Left ventricle myocardium inferior (tissue), 1 donor: ENCODE results near the gene SPINDOC. TPM values are rescaled to one million over a fixed set of nuclear protein-coding genes. Genes with fewer than 3 reads are reported as not detected.

Experiments used
- DNase-seq: peaks from one replicate; pipeline ENCODE4 v3.0.0-alpha.2; 2020
- H3K27ac ChIP-seq: fragments of 200-600 bp; replicated peaks from 2 replicates; pipeline ENCODE4 v1.8.0; 2021
- H3K27me3 ChIP-seq: fragments of 200-600 bp; 2 replicates; pipeline ENCODE4 v1.8.0; 2021; ENCODE audit warnings: low read depth
- H3K36me3 ChIP-seq: fragments of 200-600 bp; 2 replicates; pipeline ENCODE4 v1.8.0; 2021
- H3K4me1 ChIP-seq: fragments of 200-600 bp; 2 replicates; pipeline ENCODE4 v1.8.0; 2021
- H3K4me3 ChIP-seq: fragments of 200-600 bp; 2 replicates; pipeline ENCODE4 v1.8.0; 2021; ENCODE audit warnings: mild to moderate bottlenecking, moderate library complexity
- H3K9me3 ChIP-seq: fragments of 200-600 bp; replicated peaks from 2 replicates; pipeline ENCODE4 v1.8.0; 2021
- intact Hi-C: fragments of 100-400 bp; cut with micrococcal nuclease; formaldehyde crosslinking; loops from one replicate; pipeline ENCODE4 v1.11.0; 2022
- long read RNA-seq: library from polyadenylated mRNA; unstranded; transcript quantifications from one replicate; pipeline ENCODE4 v2.0.0, GENCODE V29; 2021
- total RNA-seq: library from RNA; stranded (reverse); fragmentation: NEBNext Ultra II Directional; extraction: Animal tissue kit (Norgen Biotek cat#: 25700); gene quantifications from one replicate; pipeline ENCODE4 v1.2.1, GENCODE V29; 2021
- TF ChIP-seq, protein P1 (sequence below): fragments of 200-600 bp; IDR thresholded peaks from 2 replicates; pipeline ENCODE4 v1.8.0; 2021; ENCODE audit warnings: antibody characterized with exemption, mild to moderate bottlenecking, borderline replicate concordance
- donor health status: DM: no; HTN: yes; CAD: no; lungs with severe emphysema.

Gene SPINDOC, protein sequence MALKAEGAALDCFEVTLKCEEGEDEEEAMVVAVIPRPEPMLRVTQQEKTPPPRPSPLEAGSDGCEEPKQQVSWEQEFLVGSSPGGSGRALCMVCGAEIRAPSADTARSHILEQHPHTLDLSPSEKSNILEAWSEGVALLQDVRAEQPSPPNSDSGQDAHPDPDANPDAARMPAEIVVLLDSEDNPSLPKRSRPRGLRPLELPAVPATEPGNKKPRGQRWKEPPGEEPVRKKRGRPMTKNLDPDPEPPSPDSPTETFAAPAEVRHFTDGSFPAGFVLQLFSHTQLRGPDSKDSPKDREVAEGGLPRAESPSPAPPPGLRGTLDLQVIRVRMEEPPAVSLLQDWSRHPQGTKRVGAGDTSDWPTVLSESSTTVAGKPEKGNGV
- total RNA-seq, result 14.0 TPM
- long read RNA-seq, transcript SPINDOC-201 (6 exons, 2,024 nt), result major isoform, 8 of 13 reads
- long read RNA-seq, partial matches to known transcripts, result 2 of 13 reads
- long read RNA-seq, other reads (novel, unspliced or antisense), result 3 of 13 reads

DNA sequence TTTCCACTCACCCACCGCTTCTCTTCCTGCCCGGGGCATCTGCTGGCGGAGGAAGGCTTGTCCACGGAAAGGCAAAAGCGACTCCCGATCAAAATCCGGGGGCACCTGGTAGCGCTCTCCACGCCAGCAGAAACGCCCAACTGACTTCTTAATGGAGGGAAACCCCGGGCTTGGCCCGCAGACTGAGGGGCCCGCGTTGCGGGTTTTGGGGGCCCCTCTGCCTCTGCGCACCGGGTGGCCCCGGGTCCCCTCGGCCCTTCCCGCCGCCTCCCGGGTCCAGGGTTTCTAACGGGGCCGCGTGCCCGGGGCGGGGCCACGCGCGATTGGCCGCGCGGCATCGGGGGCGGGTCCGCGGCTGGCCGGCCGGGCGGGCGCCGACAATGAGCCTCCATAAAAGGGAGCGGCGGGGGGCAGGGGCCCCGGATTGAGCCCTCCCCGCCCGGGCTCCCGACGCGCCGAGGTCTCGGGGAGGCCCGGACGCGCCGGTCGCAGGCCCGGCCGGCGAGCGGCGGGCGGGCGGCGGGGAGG lies at the start of gene SPINDOC:
Gene SPINDOC (plus strand): TSS at position 422 of the 528 bp plus-strand sequence. CDS start 231 bp downstream, outside the sequence.
- peaks cover 33% of the 10 kb centered on the region for H3K4me1 ChIP-seq
- peak within 1 kb of the TSS; percentile 77 for H3K27ac ChIP-seq
- no peaks in the 10 kb centered on the region for H3K27me3 ChIP-seq
- H3K9me3 ChIP-seq, result no peaks in the 10 kb centered on the region
- TF ChIP-seq, protein P1, sequence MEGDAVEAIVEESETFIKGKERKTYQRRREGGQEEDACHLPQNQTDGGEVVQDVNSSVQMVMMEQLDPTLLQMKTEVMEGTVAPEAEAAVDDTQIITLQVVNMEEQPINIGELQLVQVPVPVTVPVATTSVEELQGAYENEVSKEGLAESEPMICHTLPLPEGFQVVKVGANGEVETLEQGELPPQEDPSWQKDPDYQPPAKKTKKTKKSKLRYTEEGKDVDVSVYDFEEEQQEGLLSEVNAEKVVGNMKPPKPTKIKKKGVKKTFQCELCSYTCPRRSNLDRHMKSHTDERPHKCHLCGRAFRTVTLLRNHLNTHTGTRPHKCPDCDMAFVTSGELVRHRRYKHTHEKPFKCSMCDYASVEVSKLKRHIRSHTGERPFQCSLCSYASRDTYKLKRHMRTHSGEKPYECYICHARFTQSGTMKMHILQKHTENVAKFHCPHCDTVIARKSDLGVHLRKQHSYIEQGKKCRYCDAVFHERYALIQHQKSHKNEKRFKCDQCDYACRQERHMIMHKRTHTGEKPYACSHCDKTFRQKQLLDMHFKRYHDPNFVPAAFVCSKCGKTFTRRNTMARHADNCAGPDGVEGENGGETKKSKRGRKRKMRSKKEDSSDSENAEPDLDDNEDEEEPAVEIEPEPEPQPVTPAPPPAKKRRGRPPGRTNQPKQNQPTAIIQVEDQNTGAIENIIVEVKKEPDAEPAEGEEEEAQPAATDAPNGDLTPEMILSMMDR, result no peak
- intact Hi-C loops, result no loop called here
- H3K4me3 ChIP-seq, result peak within 1 kb of the TSS; percentile 82
- DNase-seq, result peak; percentile 83
- peaks cover 10% of the 10 kb centered on the region for H3K36me3 ChIP-seq

DNA sequence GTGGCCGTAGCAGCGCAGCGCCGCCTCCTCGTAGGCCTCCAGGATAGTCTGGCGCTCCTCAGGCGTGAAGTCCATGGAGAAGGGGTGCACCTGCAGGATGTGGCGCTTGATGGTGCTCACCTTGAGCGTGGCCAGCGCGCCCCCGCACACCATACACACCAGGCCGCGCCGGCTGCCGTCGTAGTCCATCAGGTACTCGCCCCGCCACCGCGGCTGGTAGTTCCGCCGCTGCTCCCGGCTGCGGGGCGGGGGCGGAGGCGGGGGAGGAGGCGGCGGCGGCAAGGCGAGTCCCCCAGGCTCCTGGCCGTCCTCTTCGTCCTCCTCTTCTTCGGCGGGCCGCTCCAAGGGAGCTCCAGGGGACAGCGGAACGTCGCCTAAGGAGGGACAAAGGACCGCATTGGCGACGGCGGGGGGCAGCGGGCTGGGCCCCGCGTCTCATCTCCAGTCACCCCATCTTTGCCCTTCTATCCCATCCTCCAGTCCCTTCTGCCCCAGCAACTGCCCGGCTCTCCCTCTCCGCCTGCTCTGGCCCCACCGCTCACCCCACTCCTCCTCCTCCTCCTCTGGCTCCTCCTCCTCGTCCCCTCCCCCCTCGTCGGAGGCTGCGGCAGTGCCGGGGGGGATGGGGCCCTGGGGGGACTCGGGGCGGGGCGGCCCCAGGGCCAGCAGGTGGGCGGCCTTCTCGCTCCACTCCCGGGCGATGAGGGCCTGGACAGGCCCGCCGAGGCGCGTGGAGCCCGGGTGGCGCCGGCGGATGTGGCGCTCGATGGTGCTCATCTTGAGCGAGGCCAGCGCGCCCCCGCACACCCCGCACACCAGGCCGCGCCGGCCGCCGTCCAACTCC lies 49.5 kb upstream of the SPINDOC start:
- peaks cover 3% of the 10 kb centered on the region for H3K36me3 ChIP-seq
- peak overlapping the region; percentile 66 for H3K4me3 ChIP-seq
- no peaks in the 10 kb centered on the region for H3K27me3 ChIP-seq
- H3K4me1 ChIP-seq, result peaks cover 60% of the 10 kb centered on the region
- peak; percentile 33 for DNase-seq
- H3K27ac ChIP-seq, result peak overlapping the region; percentile 71
- TF ChIP-seq, protein P1, result no peak
- intact Hi-C loops, result no loop called here
- H3K9me3 ChIP-seq, result no peaks in the 10 kb centered on the region

DNA sequence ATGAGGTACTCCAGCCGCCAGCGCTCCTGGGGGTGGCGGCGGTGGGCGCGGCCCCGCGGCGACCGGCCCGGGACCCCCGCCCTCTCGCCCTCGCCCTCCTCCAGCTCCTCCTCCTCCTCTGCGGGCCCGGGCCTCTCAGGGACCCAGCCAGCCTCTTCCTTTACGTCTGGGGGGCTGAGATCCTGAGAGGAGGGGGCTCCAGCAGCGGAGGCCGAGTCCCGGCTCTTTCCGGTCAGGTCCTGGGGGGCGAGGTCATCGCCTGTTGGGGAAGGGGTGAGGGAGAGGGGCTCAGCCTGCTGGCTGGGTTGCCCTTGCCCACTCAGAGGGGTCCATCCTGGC lies 48.9 kb upstream of the SPINDOC start:
- Histone ChIP-seq H3K9me3 (no peaks in the 10 kb centered on the region), H3K27me3 (no peaks in the 10 kb centered on the region), H3K36me3 (no peaks in the 10 kb centered on the region), H3K27ac (peak overlapping the region; percentile 16), H3K4me1 (peaks cover 66% of the 10 kb centered on the region), H3K4me3 (peak overlapping the region; percentile 66)
- no peak for DNase-seq
- intact Hi-C loops, result no loop called here
- TF ChIP-seq, protein P1, result no peak

DNA sequence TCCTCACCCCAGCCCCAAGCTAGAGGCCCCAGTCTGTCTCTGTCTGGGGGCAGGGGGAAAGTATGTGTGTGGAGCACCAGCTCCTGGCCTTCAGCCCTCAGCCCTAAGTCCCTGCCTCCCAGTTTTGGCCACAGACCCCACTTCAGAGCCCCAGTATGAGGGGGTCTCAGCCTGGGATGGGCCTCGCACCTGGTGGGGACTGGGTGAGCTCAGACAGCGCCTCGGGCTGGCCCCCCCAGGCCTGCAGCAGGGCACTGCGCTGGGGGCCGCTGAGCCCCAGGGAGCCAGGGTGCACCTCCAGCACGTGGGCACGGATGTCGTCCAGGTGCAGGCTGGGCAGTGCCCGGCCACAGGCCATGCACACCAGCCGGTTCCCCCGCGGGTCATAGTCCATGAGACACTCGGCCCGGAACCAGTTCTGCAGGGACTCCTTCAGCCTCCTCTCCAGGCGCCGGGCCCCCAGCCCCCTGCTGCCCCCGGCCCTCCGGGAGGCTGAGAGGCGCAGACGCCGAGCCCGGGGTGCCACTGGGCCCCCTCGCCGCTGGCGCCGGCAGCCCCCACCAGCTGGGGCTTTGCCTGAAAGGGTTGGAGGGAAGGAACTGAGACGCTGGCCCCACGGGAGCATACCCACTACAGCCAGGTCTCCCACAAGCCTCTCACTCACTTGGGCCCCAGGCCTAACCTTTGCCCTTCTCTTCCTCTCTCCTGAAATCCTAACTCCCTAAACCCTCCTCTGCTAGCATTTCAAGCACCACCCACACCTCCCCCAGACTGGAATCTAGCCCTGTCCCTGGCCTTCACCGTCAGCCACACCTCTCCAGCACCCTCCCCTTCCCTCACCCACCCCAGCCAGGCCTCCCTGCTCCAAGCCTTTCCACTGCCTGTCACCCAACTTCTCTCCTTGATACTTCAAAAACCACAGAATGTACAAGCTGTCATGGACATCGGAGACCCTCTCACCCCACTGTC lies 48.3 kb upstream of the SPINDOC start:
- intact Hi-C loops, result no loop called here

More for the DNA sequence above, 48.3 kb upstream of the SPINDOC start:
- no peak for DNase-seq
- no peaks in the 10 kb centered on the region for H3K9me3 ChIP-seq
- H3K27me3 ChIP-seq, result no peaks in the 10 kb centered on the region
- no peaks in the 10 kb centered on the region for H3K36me3 ChIP-seq
- H3K27ac ChIP-seq, result peak overlapping the region; percentile 16
- TF ChIP-seq, protein P1, result no peak
- H3K4me3 ChIP-seq, result no peak overlapping the region
- peaks cover 73% of the 10 kb centered on the region for H3K4me1 ChIP-seq
